HEK293 (cell line): ENCODE measurements around the gene ACP4.
A peak's percentile ranks its signal among the peaks of the same experiment; 100 is the strongest.

Experiments
- GFI1B ChIP-seq: fragments of 450-650 bp; formaldehyde crosslinking; IDR thresholded peaks from 2 replicates; pipeline ENCODE4 v1.5.1; 2016; ENCODE audit warnings: missing biosample characterization, missing genetic modification characterization
- MZF1 ChIP-seq: fragments of 450-650 bp; formaldehyde crosslinking; IDR thresholded peaks from 2 replicates; pipeline ENCODE4 v1.5.1; 2017; ENCODE audit warnings: missing biosample characterization, missing genetic modification characterization, borderline replicate concordance
- YY1 ChIP-seq: fragments of 450-650 bp; formaldehyde crosslinking; IDR thresholded peaks from 2 replicates; pipeline ENCODE4 v1.5.1; 2018; ENCODE audit warnings: missing biosample characterization, missing genetic modification characterization
- ZBTB8A ChIP-seq: fragments of 450-650 bp; formaldehyde crosslinking; IDR thresholded peaks from 2 replicates; pipeline ENCODE4 v1.5.1; 2016; ENCODE audit warnings: missing biosample characterization, missing genetic modification characterization
- ZIC2 ChIP-seq: fragments of 450-650 bp; formaldehyde crosslinking; IDR thresholded peaks from 2 replicates; pipeline ENCODE4 v1.5.1; 2016; ENCODE audit warnings: missing biosample characterization, missing genetic modification characterization
- ZNF121 ChIP-seq: fragments of 450-650 bp; formaldehyde crosslinking; IDR thresholded peaks from 2 replicates; pipeline ENCODE4 v1.5.1; 2016; ENCODE audit warnings: missing biosample characterization, missing genetic modification characterization
- ZNF202 ChIP-seq: fragments of 450-650 bp; formaldehyde crosslinking; IDR thresholded peaks from 2 replicates; pipeline ENCODE4 v1.5.1; 2016; ENCODE audit warnings: missing biosample characterization, missing genetic modification characterization, borderline replicate concordance
- ZNF211 ChIP-seq: fragments of 450-650 bp; formaldehyde crosslinking; IDR thresholded peaks from 2 replicates; pipeline ENCODE4 v1.5.1; 2016; ENCODE audit warnings: low read depth, missing biosample characterization, missing genetic modification characterization
- ZNF311 ChIP-seq: fragments of 450-650 bp; formaldehyde crosslinking; IDR thresholded peaks from 2 replicates; pipeline ENCODE4 v1.5.1; 2017; ENCODE audit warnings: missing biosample characterization, missing genetic modification characterization, borderline replicate concordance
- ZNF335 ChIP-seq: fragments of 450-650 bp; formaldehyde crosslinking; conservative IDR thresholded peaks from 2 replicates; pipeline ENCODE4 v1.5.1; 2016; ENCODE audit warnings: missing biosample characterization, missing genetic modification characterization
- ZNF394 ChIP-seq: fragments of 450-650 bp; formaldehyde crosslinking; IDR thresholded peaks from 2 replicates; pipeline ENCODE4 v1.5.1; 2016; ENCODE audit warnings: missing biosample characterization, missing genetic modification characterization, mild to moderate bottlenecking, moderate library complexity, borderline replicate concordance
- ZNF433 ChIP-seq: fragments of 450-650 bp; formaldehyde crosslinking; IDR thresholded peaks from 2 replicates; pipeline ENCODE4 v1.5.1; 2016; ENCODE audit warnings: missing biosample characterization, missing genetic modification characterization, low read depth
- ZNF560 ChIP-seq: fragments of 450-650 bp; formaldehyde crosslinking; IDR thresholded peaks from 2 replicates; pipeline ENCODE4 v1.5.1; 2017; ENCODE audit warnings: missing biosample characterization, missing genetic modification characterization, borderline replicate concordance
- ZNF561 ChIP-seq: fragments of 450-650 bp; IDR thresholded peaks from 2 replicates; pipeline ENCODE4 v1.5.1; 2018; ENCODE audit warnings: missing biosample characterization, missing genetic modification characterization, borderline replicate concordance
- ZNF610 ChIP-seq: fragments of 450-650 bp; formaldehyde crosslinking; IDR thresholded peaks from 2 replicates; pipeline ENCODE4 v1.5.1; 2016; ENCODE audit warnings: missing biosample characterization, missing genetic modification characterization, borderline replicate concordance
- ZNF670 ChIP-seq: fragments of 450-650 bp; formaldehyde crosslinking; IDR thresholded peaks from 2 replicates; pipeline ENCODE4 v1.5.1; 2016; ENCODE audit warnings: missing biosample characterization, missing genetic modification characterization, low read depth
- ZNF776 ChIP-seq: fragments of 450-650 bp; formaldehyde crosslinking; IDR thresholded peaks from 2 replicates; pipeline ENCODE4 v1.5.0; 2017; ENCODE audit warnings: missing biosample characterization, missing genetic modification characterization, borderline replicate concordance
- ZSCAN30 ChIP-seq: fragments of 450-650 bp; IDR thresholded peaks from 2 replicates; pipeline ENCODE4 v1.5.1; 2018; ENCODE audit warnings: missing biosample characterization, mild to moderate bottlenecking, missing genetic modification characterization, moderate library complexity
- TF ChIP-seq, protein P1 (sequence below): fragments of 450-650 bp; IDR thresholded peaks from 2 replicates; pipeline ENCODE4 v1.5.1; 2018; ENCODE audit warnings: missing biosample characterization, mild to moderate bottlenecking, missing genetic modification characterization
- TF ChIP-seq, protein P2 (sequence below): fragments of 450-650 bp; formaldehyde crosslinking; IDR thresholded peaks from 2 replicates; pipeline ENCODE4 v1.5.1; 2016; ENCODE audit warnings: missing biosample characterization, missing genetic modification characterization
- TF ChIP-seq, protein P3 (sequence below): fragments of 450-650 bp; formaldehyde crosslinking; IDR thresholded peaks from 2 replicates; pipeline ENCODE4 v1.5.1; 2016; ENCODE audit warnings: missing biosample characterization, missing genetic modification characterization
- TF ChIP-seq, protein P4 (sequence below): fragments of 450-650 bp; formaldehyde crosslinking; IDR thresholded peaks from 2 replicates; pipeline ENCODE4 v1.5.1; 2016; ENCODE audit warnings: missing biosample characterization, missing genetic modification characterization
- TF ChIP-seq, protein P5 (sequence below): fragments of 450-650 bp; formaldehyde crosslinking; IDR thresholded peaks from 2 replicates; pipeline ENCODE4 v1.5.1; 2016; ENCODE audit warnings: missing biosample characterization, missing genetic modification characterization
- TF ChIP-seq, protein P6 (sequence below): fragments of 450-650 bp; formaldehyde crosslinking; IDR thresholded peaks from 2 replicates; pipeline ENCODE4 v1.5.1; 2017; ENCODE audit warnings: missing biosample characterization, missing genetic modification characterization
- TF ChIP-seq, protein P7 (sequence below): fragments of 450-650 bp; formaldehyde crosslinking; IDR thresholded peaks from 2 replicates; pipeline ENCODE4 v1.5.1; 2016; ENCODE audit warnings: missing biosample characterization, missing genetic modification characterization
- TF ChIP-seq, protein P8 (sequence below): fragments of 450-650 bp; IDR thresholded peaks from 2 replicates; pipeline ENCODE4 v1.5.1; 2018; ENCODE audit warnings: missing biosample characterization, missing genetic modification characterization

Gene ACP4

DNA sequence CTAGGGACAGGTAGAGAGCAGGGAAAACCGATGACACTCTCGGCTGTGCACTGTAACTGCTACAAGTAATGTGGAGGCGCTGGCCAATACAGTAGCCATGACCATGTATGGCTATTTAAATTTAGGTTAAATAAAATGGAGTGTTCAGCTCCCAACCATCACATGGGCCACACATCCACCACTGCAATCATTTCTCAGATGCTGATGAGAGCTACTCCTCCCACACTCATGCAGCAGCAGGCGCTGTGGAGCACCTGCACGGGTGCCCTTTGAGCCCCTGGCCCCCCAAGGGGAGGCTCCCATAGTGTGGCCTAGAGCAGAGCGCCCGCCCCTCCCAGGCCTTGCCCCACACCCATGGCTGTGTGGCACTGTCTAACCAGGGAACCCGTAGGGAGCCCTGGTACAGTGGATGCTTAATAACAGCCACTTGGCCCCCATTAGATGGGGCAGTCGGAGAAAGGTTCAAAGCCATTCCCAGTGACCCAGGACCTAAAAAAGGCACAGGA lies 6.0 kb downstream of the ACP4 start (continued):
- TF ChIP-seq, protein P1, sequence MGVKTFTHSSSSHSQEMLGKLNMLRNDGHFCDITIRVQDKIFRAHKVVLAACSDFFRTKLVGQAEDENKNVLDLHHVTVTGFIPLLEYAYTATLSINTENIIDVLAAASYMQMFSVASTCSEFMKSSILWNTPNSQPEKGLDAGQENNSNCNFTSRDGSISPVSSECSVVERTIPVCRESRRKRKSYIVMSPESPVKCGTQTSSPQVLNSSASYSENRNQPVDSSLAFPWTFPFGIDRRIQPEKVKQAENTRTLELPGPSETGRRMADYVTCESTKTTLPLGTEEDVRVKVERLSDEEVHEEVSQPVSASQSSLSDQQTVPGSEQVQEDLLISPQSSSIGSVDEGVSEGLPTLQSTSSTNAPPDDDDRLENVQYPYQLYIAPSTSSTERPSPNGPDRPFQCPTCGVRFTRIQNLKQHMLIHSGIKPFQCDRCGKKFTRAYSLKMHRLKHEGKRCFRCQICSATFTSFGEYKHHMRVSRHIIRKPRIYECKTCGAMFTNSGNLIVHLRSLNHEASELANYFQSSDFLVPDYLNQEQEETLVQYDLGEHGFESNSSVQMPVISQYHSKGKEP (tag by site-specific recombination): peak; percentile 56
- TF ChIP-seq ZNF211 (tag by site-specific recombination) (no peak), ZNF560 (no peak), ZNF311 (tag by site-specific recombination) (no peak), ZNF335 (tag by site-specific recombination) (no peak), ZNF776 (tag by site-specific recombination) (no peak), ZIC2 (tag by site-specific recombination) (peak; percentile 19; the same call in 1 of the 2 replicates), ZNF610 (no peak), GFI1B (tag by site-specific recombination) (no peak), YY1 (no peak), MZF1 (no peak), ZNF670 (tag by site-specific recombination) (no peak), ZNF202 (no peak), ZNF561 (tag by site-specific recombination) (peak; percentile 23; the same call in 1 of the 2 replicates), ZNF394 (tag by site-specific recombination) (peak; percentile 48; the same call in 1 of the 2 replicates), ZBTB8A (tag by site-specific recombination) (peak; percentile 40; the same call in 1 of the 2 replicates), ZNF433 (tag by site-specific recombination) (no peak), ZNF121 (no peak), ZSCAN30 (tag by site-specific recombination) (no peak)
- TF ChIP-seq, protein P2, sequence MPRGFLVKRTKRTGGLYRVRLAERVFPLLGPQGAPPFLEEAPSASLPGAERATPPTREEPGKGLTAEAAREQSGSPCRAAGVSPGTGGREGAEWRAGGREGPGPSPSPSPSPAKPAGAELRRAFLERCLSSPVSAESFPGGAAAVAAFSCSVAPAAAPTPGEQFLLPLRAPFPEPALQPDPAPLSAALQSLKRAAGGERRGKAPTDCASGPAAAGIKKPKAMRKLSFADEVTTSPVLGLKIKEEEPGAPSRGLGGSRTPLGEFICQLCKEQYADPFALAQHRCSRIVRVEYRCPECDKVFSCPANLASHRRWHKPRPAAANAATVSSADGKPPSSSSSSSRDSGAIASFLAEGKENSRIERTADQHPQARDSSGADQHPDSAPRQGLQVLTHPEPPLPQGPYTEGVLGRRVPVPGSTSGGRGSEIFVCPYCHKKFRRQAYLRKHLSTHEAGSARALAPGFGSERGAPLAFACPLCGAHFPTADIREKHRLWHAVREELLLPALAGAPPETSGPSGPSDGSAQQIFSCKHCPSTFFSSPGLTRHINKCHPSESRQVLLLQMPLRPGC (tag by site-specific recombination): no peak
- TF ChIP-seq, protein P3, sequence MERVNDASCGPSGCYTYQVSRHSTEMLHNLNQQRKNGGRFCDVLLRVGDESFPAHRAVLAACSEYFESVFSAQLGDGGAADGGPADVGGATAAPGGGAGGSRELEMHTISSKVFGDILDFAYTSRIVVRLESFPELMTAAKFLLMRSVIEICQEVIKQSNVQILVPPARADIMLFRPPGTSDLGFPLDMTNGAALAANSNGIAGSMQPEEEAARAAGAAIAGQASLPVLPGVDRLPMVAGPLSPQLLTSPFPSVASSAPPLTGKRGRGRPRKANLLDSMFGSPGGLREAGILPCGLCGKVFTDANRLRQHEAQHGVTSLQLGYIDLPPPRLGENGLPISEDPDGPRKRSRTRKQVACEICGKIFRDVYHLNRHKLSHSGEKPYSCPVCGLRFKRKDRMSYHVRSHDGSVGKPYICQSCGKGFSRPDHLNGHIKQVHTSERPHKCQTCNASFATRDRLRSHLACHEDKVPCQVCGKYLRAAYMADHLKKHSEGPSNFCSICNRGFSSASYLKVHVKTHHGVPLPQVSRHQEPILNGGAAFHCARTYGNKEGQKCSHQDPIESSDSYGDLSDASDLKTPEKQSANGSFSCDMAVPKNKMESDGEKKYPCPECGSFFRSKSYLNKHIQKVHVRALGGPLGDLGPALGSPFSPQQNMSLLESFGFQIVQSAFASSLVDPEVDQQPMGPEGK (tag by site-specific recombination): peak; percentile 69; the same call in 1 of the 2 replicates
- TF ChIP-seq, protein P4, sequence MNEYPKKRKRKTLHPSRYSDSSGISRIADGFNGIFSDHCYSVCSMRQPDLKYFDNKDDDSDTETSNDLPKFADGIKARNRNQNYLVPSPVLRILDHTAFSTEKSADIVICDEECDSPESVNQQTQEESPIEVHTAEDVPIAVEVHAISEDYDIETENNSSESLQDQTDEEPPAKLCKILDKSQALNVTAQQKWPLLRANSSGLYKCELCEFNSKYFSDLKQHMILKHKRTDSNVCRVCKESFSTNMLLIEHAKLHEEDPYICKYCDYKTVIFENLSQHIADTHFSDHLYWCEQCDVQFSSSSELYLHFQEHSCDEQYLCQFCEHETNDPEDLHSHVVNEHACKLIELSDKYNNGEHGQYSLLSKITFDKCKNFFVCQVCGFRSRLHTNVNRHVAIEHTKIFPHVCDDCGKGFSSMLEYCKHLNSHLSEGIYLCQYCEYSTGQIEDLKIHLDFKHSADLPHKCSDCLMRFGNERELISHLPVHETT (tag by site-specific recombination): no peak
- TF ChIP-seq, protein P5, sequence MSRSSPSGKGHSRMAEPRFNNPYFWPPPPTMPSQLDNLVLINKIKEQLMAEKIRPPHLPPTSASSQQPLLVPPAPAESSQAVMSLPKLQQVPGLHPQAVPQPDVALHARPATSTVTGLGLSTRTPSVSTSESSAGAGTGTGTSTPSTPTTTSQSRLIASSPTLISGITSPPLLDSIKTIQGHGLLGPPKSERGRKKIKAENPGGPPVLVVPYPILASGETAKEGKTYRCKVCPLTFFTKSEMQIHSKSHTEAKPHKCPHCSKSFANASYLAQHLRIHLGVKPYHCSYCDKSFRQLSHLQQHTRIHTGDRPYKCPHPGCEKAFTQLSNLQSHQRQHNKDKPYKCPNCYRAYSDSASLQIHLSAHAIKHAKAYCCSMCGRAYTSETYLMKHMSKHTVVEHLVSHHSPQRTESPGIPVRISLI: no peak
- TF ChIP-seq, protein P6, sequence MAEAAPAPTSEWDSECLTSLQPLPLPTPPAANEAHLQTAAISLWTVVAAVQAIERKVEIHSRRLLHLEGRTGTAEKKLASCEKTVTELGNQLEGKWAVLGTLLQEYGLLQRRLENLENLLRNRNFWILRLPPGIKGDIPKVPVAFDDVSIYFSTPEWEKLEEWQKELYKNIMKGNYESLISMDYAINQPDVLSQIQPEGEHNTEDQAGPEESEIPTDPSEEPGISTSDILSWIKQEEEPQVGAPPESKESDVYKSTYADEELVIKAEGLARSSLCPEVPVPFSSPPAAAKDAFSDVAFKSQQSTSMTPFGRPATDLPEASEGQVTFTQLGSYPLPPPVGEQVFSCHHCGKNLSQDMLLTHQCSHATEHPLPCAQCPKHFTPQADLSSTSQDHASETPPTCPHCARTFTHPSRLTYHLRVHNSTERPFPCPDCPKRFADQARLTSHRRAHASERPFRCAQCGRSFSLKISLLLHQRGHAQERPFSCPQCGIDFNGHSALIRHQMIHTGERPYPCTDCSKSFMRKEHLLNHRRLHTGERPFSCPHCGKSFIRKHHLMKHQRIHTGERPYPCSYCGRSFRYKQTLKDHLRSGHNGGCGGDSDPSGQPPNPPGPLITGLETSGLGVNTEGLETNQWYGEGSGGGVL (tag by site-specific recombination): no peak
- TF ChIP-seq, protein P7, sequence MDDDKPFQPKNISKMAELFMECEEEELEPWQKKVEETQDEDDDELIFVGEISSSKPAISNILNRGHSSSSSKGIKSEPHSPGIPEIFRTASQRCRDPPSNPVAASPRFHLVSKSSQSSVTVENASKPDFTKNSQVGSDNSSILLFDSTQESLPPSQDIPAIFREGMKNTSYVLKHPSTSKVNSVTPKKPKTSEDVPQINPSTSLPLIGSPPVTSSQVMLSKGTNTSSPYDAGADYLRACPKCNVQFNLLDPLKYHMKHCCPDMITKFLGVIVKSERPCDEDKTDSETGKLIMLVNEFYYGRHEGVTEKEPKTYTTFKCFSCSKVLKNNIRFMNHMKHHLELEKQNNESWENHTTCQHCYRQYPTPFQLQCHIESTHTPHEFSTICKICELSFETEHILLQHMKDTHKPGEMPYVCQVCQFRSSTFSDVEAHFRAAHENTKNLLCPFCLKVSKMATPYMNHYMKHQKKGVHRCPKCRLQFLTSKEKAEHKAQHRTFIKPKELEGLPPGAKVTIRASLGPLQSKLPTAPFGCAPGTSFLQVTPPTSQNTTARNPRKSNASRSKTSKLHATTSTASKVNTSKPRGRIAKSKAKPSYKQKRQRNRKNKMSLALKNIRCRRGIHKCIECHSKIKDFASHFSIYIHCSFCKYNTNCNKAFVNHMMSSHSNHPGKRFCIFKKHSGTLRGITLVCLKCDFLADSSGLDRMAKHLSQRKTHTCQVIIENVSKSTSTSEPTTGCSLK (tag by site-specific recombination): no peak
- TF ChIP-seq, protein P8, sequence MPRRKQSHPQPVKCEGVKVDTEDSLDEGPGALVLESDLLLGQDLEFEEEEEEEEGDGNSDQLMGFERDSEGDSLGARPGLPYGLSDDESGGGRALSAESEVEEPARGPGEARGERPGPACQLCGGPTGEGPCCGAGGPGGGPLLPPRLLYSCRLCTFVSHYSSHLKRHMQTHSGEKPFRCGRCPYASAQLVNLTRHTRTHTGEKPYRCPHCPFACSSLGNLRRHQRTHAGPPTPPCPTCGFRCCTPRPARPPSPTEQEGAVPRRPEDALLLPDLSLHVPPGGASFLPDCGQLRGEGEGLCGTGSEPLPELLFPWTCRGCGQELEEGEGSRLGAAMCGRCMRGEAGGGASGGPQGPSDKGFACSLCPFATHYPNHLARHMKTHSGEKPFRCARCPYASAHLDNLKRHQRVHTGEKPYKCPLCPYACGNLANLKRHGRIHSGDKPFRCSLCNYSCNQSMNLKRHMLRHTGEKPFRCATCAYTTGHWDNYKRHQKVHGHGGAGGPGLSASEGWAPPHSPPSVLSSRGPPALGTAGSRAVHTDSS (tag by site-specific recombination): 0 out of 2 replicates have a peak, but pooled peaks have one; percentile 16
